GM19351 (cell line): ENCODE data around the gene CDKN2D.

Experiments used
- ATAC-seq: cut with Tn5 transposase; IDR thresholded peaks from one replicate; pipeline ENCODE4 v1.9.1; 2021; ENCODE audit warnings: mild to moderate bottlenecking, moderate library complexity; ENCODE audit not compliant: unreplicated experiment

CDKN2D gene

GRCh38 chr19:10568826-10569651 lies at the start of gene CDKN2D:
Gene CDKN2D (minus strand): TSS chr19:10568979. CDS start chr19:10568653, 326 bp downstream.
- peak; percentile 52 for ATAC-seq

- no peak for ATAC-seq
Measured at GRCh38 chr19:10617409-10618121, 48.8 kb upstream of the CDKN2D start.

GRCh38 chr19:10615429-10616023 lies 46.7 kb upstream of the CDKN2D start:
- ATAC-seq = no peak

GRCh38 chr19:10612499-10613119 lies 43.8 kb upstream of the CDKN2D start:
- ATAC-seq = no peak

GRCh38 chr19:10611907-10612306 lies 43.1 kb upstream of the CDKN2D start:
- no peak for ATAC-seq

- no peak for ATAC-seq
Measured at GRCh38 chr19:10604460-10604980, 35.7 kb upstream of the CDKN2D start.

GRCh38 chr19:10603873-10604459 lies 35.2 kb upstream of the CDKN2D start:
- ATAC-seq = no peak

GRCh38 chr19:10603084-10603872 lies 34.5 kb upstream of the CDKN2D start:
- ATAC-seq = no peak

- ATAC-seq = peak; percentile 60
Measured at GRCh38 chr19:10602330-10603083, 33.7 kb upstream of the CDKN2D start.

GRCh38 chr19:10601999-10602329 lies 33.2 kb upstream of the CDKN2D start:
- no peak for ATAC-seq

- ATAC-seq = no peak
Measured at GRCh38 chr19:10600149-10600548, 31.4 kb upstream of the CDKN2D start.

- no peak for ATAC-seq
Measured at GRCh38 chr19:10593820-10594637, 25.2 kb upstream of the CDKN2D start.

GRCh38 chr19:10593148-10593547 lies 24.4 kb upstream of the CDKN2D start:
- ATAC-seq = no peak

GRCh38 chr19:10587839-10588150 lies 19.0 kb upstream of the CDKN2D start:
- no peak for ATAC-seq

GRCh38 chr19:10587022-10587838 lies 18.5 kb upstream of the CDKN2D start, which contains the start of gene AP1M2:
Gene AP1M2 (minus strand): TSS chr19:10587312. CDS start chr19:10587231, 81 bp downstream.
- no peak for ATAC-seq

GRCh38 chr19:10586396-10586795 lies 17.6 kb upstream of the CDKN2D start:
- no peak for ATAC-seq

GRCh38 chr19:10583036-10583776 lies 14.4 kb upstream of the CDKN2D start:
- ATAC-seq = no peak
